OCI-M1 (cell line): ENCODE measurements around the gene LILRB5.
"Not testable (repeated sequence)": the region's sequence is repeated elsewhere in the genome, so short reads cannot be mapped to it uniquely, and the experiment has no call there.

Source experiments
- DNase-seq: peaks from one replicate; lab custom pipeline; 2025; lab: John Stamatoyannopoulos, UW

Gene LILRB5

GRCh38 chr19:54211235-54211634 is 45.8 kb downstream of the LILRB5 start:
- DNase-seq = no peak

- peak; percentile 99 for DNase-seq
These were observed 47.1 kb downstream of the LILRB5 start for GRCh38 chr19:54209811-54210494.

- DNase-seq = no peak
These were observed 47.8 kb downstream of the LILRB5 start for GRCh38 chr19:54209058-54209810.

GRCh38 chr19:54208784-54209057 is 48.4 kb downstream of the LILRB5 start:
- no peak for DNase-seq

- DNase-seq = peak; percentile 100
These were observed 48.9 kb downstream of the LILRB5 start for GRCh38 chr19:54207983-54208783.

GRCh38 chr19:54207676-54207982 is 49.4 kb downstream of the LILRB5 start:
- DNase-seq = peak; percentile 76

GRCh38 chr19:54207193-54207592 is 49.9 kb downstream of the LILRB5 start:
- not testable (repeated sequence) for DNase-seq

- DNase-seq = no peak
These were observed 50.3 kb downstream of the LILRB5 start for GRCh38 chr19:54206831-54207177.

GRCh38 chr19:54206030-54206830 is 50.8 kb downstream of the LILRB5 start:
- no peak for DNase-seq

- no peak for DNase-seq
These were observed 52.2 kb downstream of the LILRB5 start for GRCh38 chr19:54204767-54205468.

GRCh38 chr19:54203151-54203611 is 53.9 kb downstream of the LILRB5 start:
- no peak for DNase-seq

- DNase-seq = no peak
These were observed 55.1 kb downstream of the LILRB5 start for GRCh38 chr19:54201980-54202379.

GRCh38 chr19:54201172-54201701 is 55.8 kb downstream of the LILRB5 start:
- no peak for DNase-seq
